Kidney epithelial cell (primary cell): Measurements from ENCODE around the gene SPINDOC. TPM values are rescaled to one million over a fixed set of nuclear protein-coding genes. Genes with fewer than 3 reads are reported as not detected.

Experiments
- DNase-seq: peaks from one replicate; pipeline ENCODE4 v3.0.0-alpha.2; 2010; ENCODE audit warnings: low read depth
- H3K27me3 ChIP-seq: 2 replicates; pipeline ENCODE4 v1.6.0; 2011; ENCODE audit warnings: low read length; ENCODE audit not compliant: control insufficient read depth, insufficient read depth
- H3K36me3 ChIP-seq: 2 replicates; pipeline ENCODE4 v1.5.1; 2011; ENCODE audit warnings: low read length; ENCODE audit not compliant: control insufficient read depth, insufficient read depth
- H3K4me3 ChIP-seq: 2 replicates; pipeline ENCODE4 v1.5.1; 2011; ENCODE audit warnings: low read depth, mild to moderate bottlenecking, control low read depth, low read length
- CTCF ChIP-seq: IDR thresholded peaks from 2 replicates; pipeline ENCODE4 v1.5.1; 2011; ENCODE audit warnings: mild to moderate bottlenecking, moderate library complexity, low read length, control low read depth, inconsistent platforms; ENCODE audit not compliant: insufficient read depth, poor library complexity, severe bottlenecking
- total RNA-seq: library from RNA; depleted of rRNA; stranded (reverse); fragments of >200 nt; gene quantifications from 2 replicates; pipeline ENCODE4 v1.2.3, GENCODE V29; 2015

The SPINDOC gene
- total RNA-seq, 1 donor from 2014 or later: 41.4 TPM

- Histone ChIP-seq H3K36me3 (no peaks in the 10 kb centered on the region), H3K4me3 (no peak overlapping the region), H3K27me3 (no peaks in the 10 kb centered on the region)
- TF ChIP-seq CTCF: no peak
- no peak for DNase-seq
These were observed 46.6 kb upstream of the SPINDOC start for GRCh38 chr11:63766531-63767235.

GRCh38 chr11:63767267-63767564, 46.0 kb upstream of the SPINDOC start:
- TF ChIP-seq CTCF: no peak
- Histone ChIP-seq H3K36me3 (no peaks in the 10 kb centered on the region), H3K27me3 (no peaks in the 10 kb centered on the region), H3K4me3 (peak overlapping the region; percentile 52)
- DNase-seq: no peak

DNA sequence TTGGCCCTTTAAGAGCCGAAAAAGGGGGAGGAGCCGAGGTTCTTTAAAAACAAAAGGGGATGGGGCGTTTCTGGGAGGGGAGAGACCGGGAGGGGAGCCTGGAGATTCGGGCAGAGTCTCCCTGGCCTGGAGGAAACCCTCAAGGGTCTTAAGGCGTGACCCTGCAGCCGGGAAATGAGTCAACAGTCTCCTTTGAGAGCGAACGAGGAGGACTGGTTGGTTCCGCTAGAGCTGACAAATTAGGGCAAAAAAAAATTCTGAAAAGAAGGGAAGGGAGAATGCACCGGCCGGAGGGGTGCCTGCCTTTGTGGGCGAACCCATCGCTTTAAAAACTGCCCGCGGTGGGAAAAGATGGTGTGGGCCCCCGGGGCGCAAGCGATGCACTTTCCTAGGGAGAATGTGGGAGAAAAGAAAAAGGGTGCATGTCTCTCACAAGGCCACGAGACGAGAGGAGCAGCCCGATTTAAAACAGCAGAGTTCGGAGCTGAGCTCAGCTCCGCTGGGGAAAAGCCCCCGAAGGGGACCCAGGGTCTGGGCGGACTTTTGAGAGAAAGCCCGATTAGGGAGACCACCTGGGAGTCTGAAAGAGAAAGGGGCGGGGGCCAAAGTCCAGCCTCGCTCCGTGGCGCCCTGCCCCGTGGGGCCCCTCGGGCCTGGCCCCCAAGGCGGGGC, 45.6 kb upstream of the SPINDOC start:
- Histone ChIP-seq H3K4me3 (peak overlapping the region; percentile 52), H3K36me3 (no peaks in the 10 kb centered on the region), H3K27me3 (no peaks in the 10 kb centered on the region)
- no peak for TF ChIP-seq CTCF
- peak; percentile 26 for DNase-seq

- TF ChIP-seq CTCF: no peak
- Histone ChIP-seq H3K4me3 (peak within 1 kb of the TSS; percentile 52), H3K36me3 (no peaks in the 10 kb centered on the region), H3K27me3 (no peaks in the 10 kb centered on the region)
- no peak for DNase-seq
These were observed 44.8 kb upstream of the SPINDOC start, which contains the start of gene ZFTA for GRCh38 chr11:63768237-63769041. ZFTA (minus strand) TSS chr11:63768775; CDS start chr11:63768622, 153 bp downstream.

- no peak for DNase-seq
These were observed 44.1 kb upstream of the SPINDOC start for GRCh38 chr11:63769042-63769713.

More at GRCh38 chr11:63769042-63769713, 44.1 kb upstream of the SPINDOC start:
- TF ChIP-seq CTCF: no peak
- no peaks in the 10 kb centered on the region for H3K27me3 ChIP-seq
- H3K4me3 ChIP-seq: peak overlapping the region; percentile 52
- H3K36me3 ChIP-seq: no peaks in the 10 kb centered on the region
